Measurements from ENCODE around the gene SELPLG. TPM values are rescaled to one million over a fixed set of nuclear protein-coding genes. Genes with fewer than 3 reads are reported as not detected.

SELPLG gene
- total RNA-seq, 1 experiment from 2014 or later, result 2.4 TPM

- no peak for DNase-seq (ENCODE audit: low spot score)
Observed at GRCh38 chr12:108605000-108605689, 28.5 kb downstream of the SELPLG start.

DNA sequence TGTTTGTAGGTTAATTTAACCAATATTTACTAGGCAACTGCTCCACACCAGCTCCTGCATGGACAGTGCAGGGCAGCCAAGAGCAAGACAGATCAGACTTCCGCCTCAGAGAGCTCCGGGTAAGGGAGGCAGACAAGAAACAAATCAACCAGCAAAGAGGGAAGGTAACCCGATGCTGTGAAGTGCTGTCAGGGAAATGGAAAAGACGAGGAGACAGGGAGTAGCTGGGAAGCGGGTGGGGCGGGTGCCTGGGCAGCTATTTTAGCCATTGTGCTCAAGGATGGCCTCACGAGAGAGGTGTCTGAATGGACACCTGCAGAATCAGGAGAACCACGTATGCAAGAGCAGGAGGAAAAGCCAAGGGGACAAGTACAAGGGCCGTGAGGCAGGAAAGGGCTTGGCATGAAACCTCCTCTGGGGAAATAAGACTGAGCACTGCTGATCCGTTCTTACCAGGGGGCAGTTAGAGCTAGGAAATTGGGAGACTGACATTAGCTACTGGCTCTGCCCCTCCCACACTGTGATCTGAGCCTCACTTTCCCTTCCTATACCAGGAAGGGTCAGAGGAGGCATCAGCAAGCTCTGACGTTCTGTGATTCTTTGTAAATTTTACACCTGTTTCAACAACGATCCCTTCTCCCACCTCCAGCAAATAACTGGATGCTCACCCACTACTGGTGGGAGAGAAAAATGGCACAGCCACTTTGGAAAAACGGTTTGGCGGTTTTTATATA is 29.3 kb downstream of the SELPLG start:
- no peak for DNase-seq (ENCODE audit: low spot score)

DNA sequence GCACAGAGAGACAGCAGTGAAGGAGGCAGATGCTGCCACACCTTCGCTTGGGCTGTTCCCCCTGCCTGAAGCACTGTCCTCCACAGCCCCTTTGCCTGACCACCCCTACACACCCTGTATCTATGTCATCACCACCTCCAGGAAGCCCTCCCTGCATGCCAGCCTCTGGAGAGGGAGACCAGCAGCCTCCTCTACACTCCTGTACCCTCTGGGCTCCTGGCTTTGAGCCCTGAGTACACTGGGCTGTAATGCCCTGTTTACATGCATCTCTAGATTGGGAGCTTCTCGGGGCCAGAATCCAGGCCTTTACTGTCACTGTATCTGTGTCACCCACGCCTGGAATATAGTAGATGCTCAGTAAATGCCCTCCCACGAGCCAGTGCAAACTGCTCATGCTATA is 30.0 kb downstream of the SELPLG start:
- no peak for DNase-seq (ENCODE audit: low spot score)

- DNase-seq (ENCODE audit: low spot score), result no peak
Observed at GRCh38 chr12:108602976-108603704, 30.6 kb downstream of the SELPLG start.

DNA sequence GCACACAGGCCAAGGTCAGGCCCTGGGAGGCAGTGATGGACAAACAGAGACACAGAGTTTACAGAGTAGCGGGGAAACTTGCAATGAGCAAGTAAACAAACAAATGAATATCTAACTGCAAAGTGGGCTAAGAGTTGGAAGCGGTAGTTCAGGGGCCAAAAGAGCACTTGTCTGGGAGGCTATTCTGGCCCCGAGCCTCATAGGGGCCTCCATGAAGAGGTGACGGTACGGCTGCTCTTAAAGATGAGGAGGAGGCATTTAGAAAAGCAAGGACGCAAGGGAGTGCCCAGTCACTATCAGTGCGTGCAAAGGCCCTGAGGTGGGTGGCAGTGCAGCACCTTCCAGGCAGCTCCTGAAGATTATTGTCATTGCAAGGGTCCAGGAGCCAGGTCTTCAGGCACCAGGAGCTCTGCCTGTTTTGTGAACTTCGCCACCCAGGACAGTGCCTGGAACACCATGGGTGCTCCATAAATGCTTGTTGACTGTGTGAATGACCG is 31.4 kb downstream of the SELPLG start:
- no peak for DNase-seq (ENCODE audit: low spot score)

DNA sequence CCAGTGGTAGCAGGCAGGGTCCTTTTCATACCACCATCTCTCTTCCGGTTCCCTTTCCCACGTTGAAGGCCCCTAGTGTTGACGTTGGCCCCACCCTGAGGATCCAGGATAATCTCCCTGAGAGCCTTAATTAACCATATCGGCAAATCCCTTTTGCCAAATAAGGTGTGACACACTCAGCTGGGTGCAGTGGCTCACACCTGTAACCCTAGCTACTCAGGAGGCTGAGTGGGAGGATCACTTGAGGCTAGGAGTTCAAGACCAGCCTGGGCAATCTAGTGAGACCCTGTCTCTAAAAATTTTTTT is 33.0 kb downstream of the SELPLG start:
- no peak for DNase-seq (ENCODE audit: low spot score)

DNA sequence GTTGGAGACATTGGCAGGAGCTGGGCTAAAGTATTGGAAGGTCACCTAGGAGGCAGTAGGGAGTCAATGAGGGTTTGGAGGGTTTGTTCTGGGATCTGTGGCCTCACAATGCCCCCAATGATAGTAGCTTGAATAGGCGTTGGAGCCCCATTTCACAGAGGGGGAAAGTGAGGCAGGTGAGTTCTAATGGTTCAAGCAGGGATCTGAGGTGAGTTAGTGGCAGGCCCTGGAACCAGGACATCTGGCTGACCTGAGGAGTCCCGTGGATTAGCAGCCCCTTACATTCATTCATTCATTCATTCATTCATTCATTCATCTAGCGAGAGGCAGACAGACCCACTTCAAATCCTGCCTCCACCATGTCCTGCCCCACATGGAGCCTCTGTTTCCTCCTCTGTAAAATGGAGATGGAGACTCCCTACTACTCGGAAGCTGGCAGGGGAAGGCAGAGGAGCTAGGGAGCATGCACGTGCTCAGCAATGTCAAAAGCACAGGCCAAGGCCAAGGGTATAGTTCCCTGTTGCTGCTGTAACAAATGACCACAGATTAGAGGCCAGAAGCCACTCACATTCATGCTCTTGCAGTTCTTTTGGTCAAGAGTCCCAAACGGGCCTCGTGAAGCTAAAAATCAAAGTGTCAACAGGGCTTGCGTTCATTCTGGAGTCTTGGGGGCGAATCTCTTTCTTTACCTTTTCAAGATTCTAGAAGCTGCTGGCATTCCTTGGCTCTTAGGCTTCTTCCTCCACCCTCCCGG is 33.6 kb downstream of the SELPLG start:
- no peak for DNase-seq (ENCODE audit: low spot score)

- DNase-seq (ENCODE audit: low spot score), result no peak
Observed at GRCh38 chr12:108599541-108599940, 34.2 kb downstream of the SELPLG start.

DNA sequence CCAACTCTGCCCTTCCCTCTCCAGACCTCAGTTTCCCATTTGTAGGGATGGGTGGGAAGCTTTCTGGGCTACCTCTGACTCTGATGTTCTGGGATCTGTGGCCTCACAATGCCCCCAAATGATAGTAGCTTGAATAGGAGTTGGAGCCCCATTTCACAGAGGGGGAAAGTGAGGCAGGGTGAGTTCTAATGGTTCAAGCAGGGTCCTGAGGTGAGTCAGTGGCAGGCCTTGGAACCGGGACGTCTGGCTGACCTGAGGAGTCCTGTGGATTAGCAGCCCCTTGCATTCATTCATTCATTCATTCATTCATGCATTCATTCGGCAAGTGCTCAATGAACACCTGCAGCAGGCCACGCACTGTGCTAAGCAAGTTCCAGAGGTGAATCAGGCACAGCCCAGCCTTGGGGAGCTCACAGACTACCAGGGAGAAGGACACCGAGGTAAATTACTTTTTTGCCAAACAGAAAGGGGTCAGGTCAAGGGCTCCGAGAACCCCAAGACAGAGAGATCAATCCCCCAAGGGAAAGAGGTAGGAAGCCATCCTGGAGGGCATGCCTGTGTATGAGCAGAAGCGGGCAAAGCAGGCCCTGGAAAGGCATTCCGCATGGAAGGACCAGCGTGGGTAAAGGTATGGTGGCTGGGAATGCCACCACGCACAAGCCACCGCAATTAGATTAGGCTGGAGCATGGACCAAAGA is 35.0 kb downstream of the SELPLG start:
- DNase-seq (ENCODE audit: low spot score), result no peak

- no peak for DNase-seq (ENCODE audit: low spot score)
Observed at GRCh38 chr12:108597559-108598471, 35.9 kb downstream of the SELPLG start, which contains the start of gene TMEM119. Gene TMEM119 (minus strand): TSS chr12:108598084. CDS start chr12:108592383, 5,701 bp downstream.

- DNase-seq (ENCODE audit: low spot score), result no peak
Observed at GRCh38 chr12:108596854-108597558, 36.7 kb downstream of the SELPLG start.

GRCh38 chr12:108595711-108596647 is 37.7 kb downstream of the SELPLG start:
- no peak for DNase-seq (ENCODE audit: low spot score)

- no peak for DNase-seq (ENCODE audit: low spot score)
Observed at GRCh38 chr12:108594960-108595710, 38.6 kb downstream of the SELPLG start.

DNA sequence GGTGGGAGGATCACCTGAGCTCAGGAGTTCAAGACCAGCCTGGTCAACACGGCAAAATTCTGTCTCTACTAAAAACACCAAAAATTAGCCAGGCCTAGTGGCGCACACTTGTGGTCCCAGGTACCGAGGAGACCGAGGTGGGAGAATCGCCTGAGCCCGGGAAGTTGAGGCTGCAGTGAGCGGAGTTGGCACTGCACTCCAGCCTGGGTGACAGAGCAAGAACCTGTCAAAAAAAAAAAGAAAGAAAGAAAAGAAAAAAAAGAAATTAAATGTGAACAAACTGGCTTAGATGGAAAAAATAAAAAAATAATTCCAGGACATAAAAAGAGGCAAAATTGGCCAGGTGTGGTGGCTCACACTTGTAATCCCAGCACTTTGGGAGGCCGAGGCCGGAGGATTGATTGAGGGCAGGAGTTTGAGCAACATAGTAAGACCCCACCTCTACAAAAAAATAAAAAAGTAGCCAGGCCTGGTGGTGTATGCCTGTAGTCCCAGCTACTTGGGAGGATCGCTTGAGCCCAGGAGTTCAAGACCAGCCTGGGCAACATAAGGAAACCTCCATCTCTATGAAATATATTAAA is 39.3 kb downstream of the SELPLG start:
- no peak for DNase-seq (ENCODE audit: low spot score)

DNA sequence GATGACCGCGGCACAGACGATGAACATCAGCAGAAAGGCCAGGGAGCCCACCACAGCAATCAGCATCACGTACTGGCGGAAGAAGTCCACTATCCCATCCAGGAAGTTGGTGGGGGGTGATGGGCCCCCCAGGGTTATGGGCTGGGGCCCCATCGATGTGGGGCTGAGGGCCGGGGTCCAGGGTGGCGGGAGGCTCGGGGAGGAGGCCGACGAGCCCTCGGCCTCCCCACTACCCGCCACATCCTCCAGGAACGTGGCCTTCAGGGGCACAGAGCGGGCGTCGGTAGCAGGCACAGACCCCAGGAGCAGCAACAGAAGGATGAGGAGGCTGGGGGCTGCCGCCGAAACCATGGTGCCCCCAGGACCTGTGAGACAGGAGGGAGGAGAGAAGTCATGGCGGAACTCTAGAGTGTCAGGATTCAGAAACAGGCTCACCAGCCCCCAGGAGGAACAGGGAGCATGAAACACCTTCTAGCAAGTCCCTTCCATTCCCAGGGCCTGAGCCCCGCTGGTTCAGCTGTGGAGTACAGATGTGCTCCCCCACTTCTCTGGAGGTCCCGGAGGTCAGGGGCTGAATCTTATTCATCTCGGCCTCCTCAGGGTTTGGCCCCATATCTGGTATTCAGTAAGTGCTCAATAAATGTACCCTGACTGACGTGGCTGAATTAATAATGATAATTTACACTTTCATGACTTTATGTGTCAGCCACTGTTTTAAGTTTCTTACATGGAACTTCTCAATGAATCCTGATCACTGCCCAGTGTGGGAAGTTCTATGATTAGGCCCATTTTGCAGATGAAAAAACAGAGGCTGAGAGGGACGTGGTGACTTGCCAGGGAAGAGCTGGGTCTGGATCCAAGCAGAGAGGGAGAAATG is 41.4 kb downstream of the SELPLG start:
- DNase-seq (ENCODE audit: low spot score), result no peak

DNA sequence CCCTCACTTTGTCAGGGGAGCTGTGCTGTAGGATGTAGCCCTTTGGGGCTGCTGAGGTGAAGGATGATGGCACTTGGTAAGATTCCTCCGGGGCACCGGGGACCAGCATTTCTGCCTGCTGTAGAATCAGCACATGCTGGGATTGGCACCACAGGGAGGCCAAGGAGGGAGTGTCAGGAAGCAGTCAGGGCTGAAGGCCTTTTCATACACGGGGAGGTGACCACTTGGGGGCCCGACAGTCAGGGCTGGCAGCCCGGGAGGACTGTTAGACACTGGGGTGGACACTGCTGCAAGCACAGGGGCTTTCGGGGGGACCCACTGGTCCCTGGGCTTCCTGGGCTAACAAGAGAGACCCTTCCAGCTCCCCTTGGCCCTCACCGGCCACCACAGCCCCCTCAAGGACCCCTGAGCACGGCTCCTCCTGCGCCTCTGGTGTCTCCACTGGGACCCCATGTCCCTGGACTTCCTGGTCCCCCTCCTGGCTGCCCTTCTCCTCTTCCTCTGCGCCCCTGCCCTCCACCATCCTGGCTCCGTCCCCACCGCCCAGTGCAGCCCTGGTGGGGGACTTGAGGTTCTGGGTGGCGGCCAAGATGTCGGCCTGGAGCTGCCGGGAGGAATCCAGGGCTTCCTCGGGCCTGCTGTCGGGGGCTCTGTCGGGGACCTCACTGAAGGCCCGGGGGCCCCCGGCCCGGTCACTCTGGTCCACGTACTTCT is 42.3 kb downstream of the SELPLG start:
- no peak for DNase-seq (ENCODE audit: low spot score)
